Activated CD8-positive, alpha-beta T cell treated with anti-CD3 and anti-CD28 coated beads for 36 hours (primary cell): Measurements from ENCODE around the gene RPS6KC1. TPM values are rescaled to one million over a fixed set of nuclear protein-coding genes. Genes with fewer than 3 reads are reported as not detected.

ENCODE experiments used
- ATAC-seq: fragments of 200-7000 bp; cut with Tn5 transposase; one replicate; pipeline ENCODE4 v1.10.0; 2021; ENCODE audit warnings: mild to moderate bottlenecking, moderate library complexity
- CTCF ChIA-PET: fragments of 350-600 bp; sonication (Branson Sonifier 250); formaldehyde crosslinking; loops from one replicate; lab custom pipeline; 2021; ENCODE audit warnings: antibody characterized with exemption; lab: Charles Lee
- POLR2A ChIA-PET: fragments of 350-600 bp; sonication (Branson Sonifier 250); formaldehyde crosslinking; loops from one replicate; lab custom pipeline; 2021; ENCODE audit warnings: antibody characterized with exemption; lab: Charles Lee
- DNase-seq: peaks from one replicate; pipeline ENCODE4 v3.0.0-alpha.2; 2020
- H3K27ac Mint-ChIP-seq: one replicate; pipeline ENCODE4 v1.8.0; 2021; ENCODE audit warnings: mild to moderate bottlenecking, mixed read lengths
- H3K27me3 Mint-ChIP-seq: one replicate; pipeline ENCODE4 v1.8.0; 2021; ENCODE audit warnings: mixed read lengths
- H3K36me3 Mint-ChIP-seq: one replicate; pipeline ENCODE4 v1.8.0; 2021; ENCODE audit warnings: low read depth, mixed read lengths
- H3K4me1 Mint-ChIP-seq: one replicate; pipeline ENCODE4 v1.8.0; 2021; ENCODE audit warnings: low read depth, mixed read lengths
- H3K4me3 Mint-ChIP-seq: one replicate; pipeline ENCODE4 v1.8.0; 2021; ENCODE audit warnings: mild to moderate bottlenecking, moderate library complexity, mixed read lengths
- H3K9me3 Mint-ChIP-seq: one replicate; pipeline ENCODE4 v1.8.0; 2021; ENCODE audit warnings: mixed read lengths
- CTCF ChIP-seq: fragments of 200-600 bp; IDR thresholded peaks from one replicate; pipeline ENCODE4 v1.8.0; 2022; ENCODE audit warnings: antibody characterized with exemption, mild to moderate bottlenecking
- intact Hi-C: fragments of 100-400 bp; cut with micrococcal nuclease; formaldehyde crosslinking; loops from one replicate; pipeline ENCODE4 v1.10.0; 2022
- total RNA-seq, 2 experiments: library from RNA; stranded (reverse); gene quantifications; one replicate each; pipeline ENCODE4 v1.2.3, GENCODE V29; 2021

Gene RPS6KC1
- total RNA-seq, 2 experiments from 2014 or later, result 5.3 TPM

GRCh38 chr1:213275293-213275692, 224.3 kb downstream of the RPS6KC1 start:
- Mint-ChIP-seq H3K4me3 (no peak overlapping the region), H3K27me3 (no peaks in the 10 kb centered on the region), H3K4me1 (no peaks in the 10 kb centered on the region), H3K9me3 (no peaks in the 10 kb centered on the region), H3K27ac (no peak overlapping the region), H3K36me3 (peaks cover 22% of the 10 kb centered on the region)
- ATAC-seq (no peak), DNase-seq (no peak)
- intact Hi-C loops, result no loop called here
- TF ChIP-seq CTCF, result no peak
- ChIA-PET POLR2A (no interaction called here), CTCF (interaction anchor here (1.3 kb wide), 1 partner anchor 25 kb away, joined by 3 read pairs; no protein-coding TSS in a partner anchor)

GRCh38 chr1:213276236-213276635, 225.2 kb downstream of the RPS6KC1 start:
- intact Hi-C loops, result no loop called here

GRCh38 chr1:213277036-213277435, 226.0 kb downstream of the RPS6KC1 start:
- ATAC-seq (no peak), DNase-seq (no peak)
- Mint-ChIP-seq H3K4me1 (no peaks in the 10 kb centered on the region), H3K4me3 (no peak overlapping the region), H3K36me3 (peaks cover 19% of the 10 kb centered on the region), H3K27ac (no peak overlapping the region), H3K9me3 (no peaks in the 10 kb centered on the region), H3K27me3 (no peaks in the 10 kb centered on the region)
- intact Hi-C loops, result no loop called here
- POLR2A ChIA-PET, result no interaction called here
- no peak for TF ChIP-seq CTCF
- CTCF ChIA-PET, result no interaction called here

More at GRCh38 chr1:213276236-213276635, 225.2 kb downstream of the RPS6KC1 start:
- Mint-ChIP-seq H3K36me3 (peaks cover 20% of the 10 kb centered on the region), H3K4me1 (no peaks in the 10 kb centered on the region), H3K4me3 (no peak overlapping the region), H3K27me3 (no peaks in the 10 kb centered on the region), H3K27ac (no peak overlapping the region), H3K9me3 (no peaks in the 10 kb centered on the region)
- CTCF ChIA-PET, result no interaction called here
- POLR2A ChIA-PET, result no interaction called here
- no peak for ATAC-seq
- no peak for TF ChIP-seq CTCF
- DNase-seq, result no peak

- Mint-ChIP-seq H3K27ac (no peak overlapping the region), H3K36me3 (peaks cover 3% of the 10 kb centered on the region), H3K4me3 (no peak overlapping the region), H3K27me3 (no peaks in the 10 kb centered on the region), H3K4me1 (no peaks in the 10 kb centered on the region), H3K9me3 (peaks cover 8% of the 10 kb centered on the region)
- DNase-seq, result no peak
- ATAC-seq, result no peak
- ChIA-PET POLR2A (no interaction called here), CTCF (no interaction called here)
- intact Hi-C loops, result no loop called here
- TF ChIP-seq CTCF, result no peak
Observed at GRCh38 chr1:213279410-213279809, 228.4 kb downstream of the RPS6KC1 start.

- Mint-ChIP-seq H3K9me3 (peaks cover 10% of the 10 kb centered on the region), H3K4me1 (no peaks in the 10 kb centered on the region), H3K27ac (no peak overlapping the region), H3K36me3 (no peaks in the 10 kb centered on the region), H3K27me3 (no peaks in the 10 kb centered on the region), H3K4me3 (no peak overlapping the region)
- intact Hi-C loops, result no loop called here
- TF ChIP-seq CTCF, result no peak
- POLR2A ChIA-PET, result no interaction called here
- CTCF ChIA-PET, result no interaction called here
- ATAC-seq, result no peak
- DNase-seq, result no peak
Observed at GRCh38 chr1:213281640-213282301, 230.7 kb downstream of the RPS6KC1 start.
